ENCODE data around the gene JADE3. TPM values are rescaled to one million over a fixed set of nuclear protein-coding genes. Genes with fewer than 3 reads are reported as not detected.

The JADE3 gene
- total RNA-seq, 1 experiment from 2014 or later: 20.2 TPM

DNA sequence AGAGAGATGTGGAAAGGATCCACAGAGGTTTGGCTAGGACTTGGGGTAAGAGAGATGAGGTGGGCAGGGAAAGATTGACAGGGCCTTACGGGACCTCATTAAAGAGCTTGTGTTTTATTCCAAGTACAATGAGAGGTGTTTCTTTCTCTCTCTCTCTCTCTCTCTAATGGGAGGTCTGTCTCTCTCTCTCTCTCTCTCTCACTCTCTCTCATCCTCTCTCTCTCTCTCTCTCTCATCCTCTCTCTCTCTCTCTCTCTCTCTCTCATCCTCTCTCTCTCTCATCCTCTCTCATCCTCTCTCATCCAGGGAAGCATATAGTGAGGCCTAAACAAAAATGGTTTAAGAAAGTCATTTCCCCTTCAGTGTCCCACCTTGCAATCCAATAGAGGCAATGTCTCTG lies 5.4 kb downstream of the JADE3 start:
- H3K9me3 ChIP-seq (ENCODE audit: control insufficient read depth, low read depth, low read length): peaks cover 25% of the 10 kb centered on the region
- Mint-ChIP-seq H3K9me3 (peaks cover 81% of the 10 kb centered on the region in 2 experiments), H3K4me3 (no peak overlapping the region), H3K4me1 (peaks cover 19 to 33% of the 10 kb centered on the region in 2 experiments), H3K36me3 (ENCODE audit: insufficient read depth in 1 of 3, low read depth in 3 of 3) (peaks cover 22 to 26% (median 24%) of the 10 kb centered on the region in 3 experiments), H3K27ac (no peak overlapping the region), H3K27me3 (ENCODE audit: low read depth) (no peaks in the 10 kb centered on the region)
- DNase-seq: no peak
- H3K14ac ChIP-seq (ENCODE audit: insufficient read depth, low read length): no peak overlapping the region
- no peaks in the 10 kb centered on the region for H3K27me3 ChIP-seq (ENCODE audit: insufficient read depth, low read length)
- H3K9ac ChIP-seq (ENCODE audit: extremely low read depth, insufficient read length, low read length): no peak overlapping the region
- H4K20me1 ChIP-seq (ENCODE audit: control insufficient read depth, insufficient read depth, insufficient read length): no peaks in the 10 kb centered on the region
- no peak overlapping the region for H3K4ac ChIP-seq (ENCODE audit: low read depth, low read length)
- no peak overlapping the region for H2BK120ac ChIP-seq (ENCODE audit: low read depth, low read length, poor library complexity, severe bottlenecking)
- H2BK12ac ChIP-seq (ENCODE audit: insufficient read length, low read depth, low read length): no peak overlapping the region
- H3T11ph ChIP-seq (ENCODE audit: low read length): no peak overlapping the region
- no peak overlapping the region for H2AK5ac ChIP-seq (ENCODE audit: insufficient read length, low read length)
- no peak overlapping the region for H3K23ac ChIP-seq (ENCODE audit: insufficient read length, low read depth, low read length)
- H2AFZ ChIP-seq (ENCODE audit: low read length): no peak overlapping the region
- H2BK15ac ChIP-seq (ENCODE audit: low read depth, low read length): no peak overlapping the region
- H2BK20ac ChIP-seq (ENCODE audit: low read depth, low read length, poor library complexity, severe bottlenecking): no peak overlapping the region
- WGBS (ENCODE audit: extremely low coverage, insufficient read length, low lambda C conversion rate): no CpG with 5 or more reads among the region's 1 CpG
- peaks cover 9% of the 10 kb centered on the region; the same call in 1 of the 2 replicates for H3K79me2 ChIP-seq (ENCODE audit: insufficient read depth, low read length)
- no peak overlapping the region for H3K27ac ChIP-seq (ENCODE audit: insufficient read length, low read depth, low read length)
- H3K79me1 ChIP-seq (ENCODE audit: insufficient read depth, low read depth, low read length, poor library complexity, severe bottlenecking): peaks cover 7% of the 10 kb centered on the region
- H4K8ac ChIP-seq (replicated peaks; ENCODE audit: insufficient read length, low read depth, low read length): no peak overlapping the region
- no peak overlapping the region for H3K4me2 ChIP-seq (ENCODE audit: insufficient read depth, insufficient read length, low read length)
- H3K23me2 ChIP-seq (ENCODE audit: insufficient read length, low read depth, low read length, poor library complexity, severe bottlenecking): peaks cover 8% of the 10 kb centered on the region
- H4K91ac ChIP-seq (ENCODE audit: insufficient read length, low read depth, low read length): no peak overlapping the region
- no peak overlapping the region for H4K5ac ChIP-seq (ENCODE audit: insufficient read length, low read depth, low read length)
- no peak overlapping the region for H2BK5ac ChIP-seq (ENCODE audit: insufficient read length, low read length)
- no peak overlapping the region for H3K56ac ChIP-seq (ENCODE audit: insufficient read length, low read depth, low read length)
- H3K4me1 ChIP-seq (ENCODE audit: insufficient read depth, low read length): peaks cover 2% of the 10 kb centered on the region; the same call in 1 of the 2 replicates
- TF ChIP-seq CTCF (conservative IDR thresholded peaks at IDR 0.05): no peak
- H3K18ac ChIP-seq (ENCODE audit: insufficient read length, low read depth, low read length): no peak overlapping the region

All from H9 (cell line).